PC-9 (cell line): ENCODE measurements around the gene PLEKHJ1.

ENCODE experiments used
- CTCF ChIP-seq: fragments of 200-600 bp; sonication (generic); conservative IDR thresholded peaks from 2 replicates; pipeline ENCODE4 v1.6.1; 2017; ENCODE audit warnings: mixed run types, antibody characterized with exemption, mild to moderate bottlenecking, moderate library complexity
- EZH2 ChIP-seq: fragments of 200-600 bp; sonication (generic); IDR thresholded peaks from 2 replicates; pipeline ENCODE4 v1.8.0; 2017; ENCODE audit warnings: antibody characterized with exemption, low read depth

GRCh38 chr19:2275588-2276428, 39.7 kb upstream of the PLEKHJ1 start:
- TF ChIP-seq CTCF (no peak), EZH2 (no peak)
